ENCODE data around the gene SMCP.

- TF ChIP-seq, protein P1, sequence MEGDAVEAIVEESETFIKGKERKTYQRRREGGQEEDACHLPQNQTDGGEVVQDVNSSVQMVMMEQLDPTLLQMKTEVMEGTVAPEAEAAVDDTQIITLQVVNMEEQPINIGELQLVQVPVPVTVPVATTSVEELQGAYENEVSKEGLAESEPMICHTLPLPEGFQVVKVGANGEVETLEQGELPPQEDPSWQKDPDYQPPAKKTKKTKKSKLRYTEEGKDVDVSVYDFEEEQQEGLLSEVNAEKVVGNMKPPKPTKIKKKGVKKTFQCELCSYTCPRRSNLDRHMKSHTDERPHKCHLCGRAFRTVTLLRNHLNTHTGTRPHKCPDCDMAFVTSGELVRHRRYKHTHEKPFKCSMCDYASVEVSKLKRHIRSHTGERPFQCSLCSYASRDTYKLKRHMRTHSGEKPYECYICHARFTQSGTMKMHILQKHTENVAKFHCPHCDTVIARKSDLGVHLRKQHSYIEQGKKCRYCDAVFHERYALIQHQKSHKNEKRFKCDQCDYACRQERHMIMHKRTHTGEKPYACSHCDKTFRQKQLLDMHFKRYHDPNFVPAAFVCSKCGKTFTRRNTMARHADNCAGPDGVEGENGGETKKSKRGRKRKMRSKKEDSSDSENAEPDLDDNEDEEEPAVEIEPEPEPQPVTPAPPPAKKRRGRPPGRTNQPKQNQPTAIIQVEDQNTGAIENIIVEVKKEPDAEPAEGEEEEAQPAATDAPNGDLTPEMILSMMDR (conservative IDR thresholded peaks at IDR 0.05; ENCODE audit: low read depth, low read length) = no peak
- TF ChIP-seq EZH2 (IDR thresholded peaks at IDR 0.05; ENCODE audit: borderline replicate concordance, low read depth, low read length, poor library complexity, severe bottlenecking) = no peak
Observed at GRCh38 chr1:152928671-152929070, 50.5 kb downstream of the SMCP start.
